PC-3 (cell line): ENCODE measurements around the gene CTDNEP1.

Experiments
- CTCF ChIP-seq: fragments of 300-600 bp; sonication (generic); conservative IDR thresholded peaks from 2 replicates; pipeline ENCODE4 v1.5.1; 2017; ENCODE audit warnings: antibody characterized with exemption, low read depth, mild to moderate bottlenecking, low read length
- EZH2 ChIP-seq: fragments of 300-600 bp; sonication (generic); IDR thresholded peaks from one replicate; pipeline ENCODE4 v1.6.1; 2017; ENCODE audit warnings: antibody characterized with exemption, mild to moderate bottlenecking, low read length; ENCODE audit not compliant: unreplicated experiment
- EZH2phosphoT487 ChIP-seq: fragments of 300-600 bp; sonication (generic); IDR thresholded peaks from 2 replicates; pipeline ENCODE4 v1.6.1; 2018; ENCODE audit warnings: mild to moderate bottlenecking, antibody characterized with exemption, low read length, borderline replicate concordance

- peak; percentile 60 for TF ChIP-seq CTCF
- no peak for TF ChIP-seq EZH2
- no peak for TF ChIP-seq EZH2phosphoT487
These were observed 37.6 kb downstream of the CTDNEP1 start for GRCh38 chr17:7213895-7214299.
